H1 (cell line): ENCODE results near the gene ANKRD13B. TPM values are rescaled to one million over a fixed set of nuclear protein-coding genes. Genes with fewer than 3 reads are reported as not detected.

Experiments
- CTCF ChIA-PET: fragments of 300-600 bp; sonication (Branson Sonifier 250); formaldehyde crosslinking; loops from one replicate; lab custom pipeline; 2021; ENCODE audit not compliant: partially characterized antibody; lab: Charles Lee
- POLR2A ChIA-PET: fragments of 300-600 bp; sonication (Branson Sonifier 250); formaldehyde crosslinking; loops from one replicate; lab custom pipeline; 2021; ENCODE audit warnings: inconsistent platforms; ENCODE audit not compliant: partially characterized antibody; lab: Charles Lee
- DNase-seq, 2 experiments: peaks; one replicate each; pipeline versions ENCODE4 v3.0.0 to v3.0.0-alpha.2; 2010 to 2022; ENCODE audit warnings: low spot score in 2 of 2, low read depth in 1 of 2, mixed read lengths in 1 of 2
- FAIRE-seq: peaks from 2 replicates; lab custom pipeline; 2011; peaks lifted over from hg19 to GRCh38; lab: Jason Lieb, UNC
- H2AFZ ChIP-seq: 2 replicates; pipeline ENCODE4 v1.8.1; 2012; ENCODE audit warnings: low read length, inconsistent platforms
- H2AK5ac ChIP-seq: 2 replicates; pipeline ENCODE4 v1.6.1; 2013; ENCODE audit warnings: low read depth, low read length
- H2BK120ac ChIP-seq: replicated peaks from 2 replicates; pipeline ENCODE3; 2013; ENCODE audit warnings: low read depth, low read length, inconsistent platforms
- H2BK12ac ChIP-seq: 2 replicates; pipeline ENCODE4 v1.6.1; 2013; ENCODE audit warnings: low read depth, low read length
- H2BK15ac ChIP-seq: 2 replicates; pipeline ENCODE4 v1.6.1; 2013; ENCODE audit warnings: low read length
- H2BK20ac ChIP-seq: 2 replicates; pipeline ENCODE4 v1.6.1; 2013; ENCODE audit warnings: low read length
- H2BK5ac ChIP-seq: 2 replicates; pipeline ENCODE4 v1.6.1; 2013; ENCODE audit warnings: low read depth, low read length
- H3K14ac ChIP-seq: 2 replicates; pipeline ENCODE4 v1.6.1; 2013; ENCODE audit warnings: inconsistent platforms; ENCODE audit not compliant: insufficient read length
- H3K18ac ChIP-seq: 2 replicates; pipeline ENCODE4 v1.6.1; 2013; ENCODE audit warnings: low read length; ENCODE audit errors: extremely low read depth
- H3K23ac ChIP-seq: 2 replicates; pipeline ENCODE4 v1.6.1; 2013; ENCODE audit warnings: inconsistent platforms; ENCODE audit not compliant: insufficient read length
- H3K23me2 ChIP-seq: 2 replicates; pipeline ENCODE4 v1.6.1; 2013; ENCODE audit warnings: low read depth, low read length
- H3K27ac ChIP-seq: 2 replicates; pipeline ENCODE4 v1.6.1; 2011; ENCODE audit warnings: low read depth, low read length, inconsistent platforms
- H3K27me3 ChIP-seq, 4 experiments: replicated peaks in 1 of 4; 1 replicate in 1 of 4; 2 replicates in 3 of 4; pipeline versions ENCODE4 v1.6.1 to v1.8.1; 2011 to 2013; ENCODE audit warnings: low read length in 3 of 4, mild to moderate bottlenecking in 3 of 4, inconsistent platforms in 2 of 4, mixed read lengths in 2 of 4, moderate library complexity in 1 of 4; ENCODE audit not compliant: control insufficient read depth in 3 of 4, insufficient read depth in 3 of 4; ENCODE audit errors: extremely low read depth in 1 of 4
- H3K36me3 ChIP-seq, 4 experiments: 2 replicates each; pipeline versions ENCODE4 v1.6.1 to v1.8.1; 2011 to 2013; ENCODE audit warnings: mild to moderate bottlenecking in 4 of 4, low read length in 3 of 4, moderate library complexity in 2 of 4, control low read depth in 1 of 4, inconsistent platforms in 1 of 4; ENCODE audit not compliant: insufficient read depth in 4 of 4, control insufficient read depth in 2 of 4
- H3K4ac ChIP-seq: replicated peaks from 2 replicates; pipeline ENCODE3; 2013; ENCODE audit warnings: low read length, low read depth, mixed read lengths, inconsistent platforms; ENCODE audit not compliant: insufficient read length
- H3K4me1 ChIP-seq, 4 experiments: replicated peaks in 1 of 4; 1 replicate in 1 of 4; 2 replicates in 3 of 4; pipeline versions ENCODE4 v1.6.1 to v1.8.1; 2011 to 2013; ENCODE audit warnings: low read length in 3 of 4, inconsistent platforms in 2 of 4, mixed read lengths in 1 of 4; ENCODE audit not compliant: insufficient read depth in 4 of 4, control insufficient read depth in 3 of 4
- H3K4me2 ChIP-seq, 2 experiments: 2 replicates each; pipeline versions ENCODE4 v1.6.1 to v1.8.1; 2011 to 2013; ENCODE audit warnings: low read depth in 2 of 2, low read length in 2 of 2, control low read depth in 1 of 2, inconsistent platforms in 1 of 2, mild to moderate bottlenecking in 1 of 2; ENCODE audit not compliant: insufficient read depth in 1 of 2
- H3K4me3 ChIP-seq, 4 experiments: fragments of 200-600, 300-600 bp in 1 of 4; sonication (generic), shearing (Covaris generic), sonication (Bioruptor Twin) in 1 of 4; 2 replicates each; pipeline versions ENCODE4 v1.5.1 to v1.8.1; 2011 to 2016; ENCODE audit warnings: low read length in 4 of 4, low read depth in 3 of 4, control low read depth in 2 of 4, inconsistent platforms in 2 of 4, mild to moderate bottlenecking in 2 of 4, mixed read lengths in 1 of 4, moderate library complexity in 1 of 4; ENCODE audit not compliant: insufficient read depth in 2 of 4; ENCODE audit errors: extremely low read depth in 1 of 4
- H3K56ac ChIP-seq: replicated peaks from 2 replicates; pipeline ENCODE3; 2013; ENCODE audit warnings: low read depth, mild to moderate bottlenecking, mixed read lengths, low read length, inconsistent platforms; ENCODE audit not compliant: insufficient read length
- H3K79me1 ChIP-seq: 2 replicates; pipeline ENCODE4 v1.6.1; 2013; ENCODE audit warnings: low read depth, low read length, control low read depth
- H3K79me2 ChIP-seq, 2 experiments: 2 replicates each; pipeline versions ENCODE4 v1.6.1 to v1.8.1; 2012 to 2013; ENCODE audit warnings: low read length in 2 of 2, mild to moderate bottlenecking in 2 of 2, inconsistent platforms in 1 of 2; ENCODE audit not compliant: insufficient read depth in 2 of 2, control insufficient read depth in 1 of 2
- H3K9ac ChIP-seq, 4 experiments: replicated peaks in 1 of 4; 1 replicate in 1 of 4; 2 replicates in 3 of 4; pipeline versions ENCODE4 v1.6.1 to v1.8.1; 2011 to 2013; ENCODE audit warnings: low read depth in 3 of 4, low read length in 3 of 4, control low read depth in 2 of 4, mild to moderate bottlenecking in 2 of 4, moderate library complexity in 2 of 4, inconsistent platforms in 1 of 4; ENCODE audit errors: extremely low read depth in 1 of 4
- H3K9me3 ChIP-seq, 2 experiments: 2 replicates each; pipeline versions ENCODE4 v1.6.1 to v1.8.1; 2012 to 2013; ENCODE audit warnings: mild to moderate bottlenecking in 2 of 2, moderate library complexity in 2 of 2, control low read depth in 1 of 2, inconsistent platforms in 1 of 2, low read depth in 1 of 2, low read length in 1 of 2, mixed read lengths in 1 of 2; ENCODE audit not compliant: insufficient read depth in 2 of 2
- H4K20me1 ChIP-seq, 2 experiments: replicated peaks in 1 of 2; 2 replicates each; pipeline versions ENCODE3 to v1.8.1; 2011 to 2013; ENCODE audit warnings: inconsistent platforms in 2 of 2, low read length in 2 of 2, mild to moderate bottlenecking in 1 of 2; ENCODE audit not compliant: insufficient read depth in 2 of 2, control insufficient read depth in 1 of 2
- H4K5ac ChIP-seq: 2 replicates; pipeline ENCODE4 v1.6.1; 2013; ENCODE audit warnings: low read length, low read depth, mixed read lengths, inconsistent platforms; ENCODE audit not compliant: insufficient read length
- H4K8ac ChIP-seq: 2 replicates; pipeline ENCODE4 v1.8.0; 2013; ENCODE audit warnings: mild to moderate bottlenecking, moderate library complexity, low read length, inconsistent platforms; ENCODE audit not compliant: insufficient read depth; ENCODE audit errors: extremely low read depth
- H4K91ac ChIP-seq: replicated peaks from 2 replicates; pipeline ENCODE3; 2013; ENCODE audit warnings: low read length, mixed read lengths, inconsistent platforms; ENCODE audit not compliant: insufficient read length
- BRCA1 ChIP-seq: IDR thresholded peaks from 2 replicates; pipeline ENCODE4 v1.6.1; 2012; ENCODE audit warnings: low read depth, low read length, improper control_type of control experiment
- CREB1 ChIP-seq: IDR thresholded peaks from 2 replicates; pipeline ENCODE4 v1.6.1; 2012; ENCODE audit warnings: inconsistent platforms
- CTBP2 ChIP-seq: IDR thresholded peaks from 2 replicates; pipeline ENCODE4 v1.7.0; 2011; ENCODE audit warnings: borderline replicate concordance, mild to moderate bottlenecking, moderate library complexity, mixed read lengths, low read length; ENCODE audit not compliant: insufficient read depth, insufficient read length
- EP300 ChIP-seq, 2 experiments: IDR thresholded peaks; 1 replicate in 1 of 2; 2 replicates in 1 of 2; pipeline ENCODE4 v1.6.1; 2011 to 2012; ENCODE audit warnings: low read depth in 2 of 2, low read length in 2 of 2, mild to moderate bottlenecking in 2 of 2, borderline replicate concordance in 1 of 2, inconsistent platforms in 1 of 2, moderate library complexity in 1 of 2
- FOSL1 ChIP-seq: IDR thresholded peaks from 2 replicates; pipeline ENCODE4 v1.6.1; 2011; ENCODE audit warnings: mild to moderate bottlenecking, low read depth, low read length, moderate library complexity; ENCODE audit not compliant: insufficient read depth
- KDM4A ChIP-seq: IDR thresholded peaks from one replicate; pipeline ENCODE4 v1.7.1; 2012; ENCODE audit warnings: low read depth, mild to moderate bottlenecking, moderate library complexity, low read length, inconsistent platforms; ENCODE audit not compliant: severe bottlenecking
- PHF8 ChIP-seq: fragments of 200-600 bp; sonication (generic); conservative IDR thresholded peaks from 2 replicates; pipeline ENCODE4 v1.7.1; 2012; ENCODE audit warnings: low read depth, mild to moderate bottlenecking, inconsistent platforms, low read length, moderate library complexity
- TAF7 ChIP-seq: optimal IDR thresholded peaks from 2 replicates; pipeline ENCODE3; 2011; ENCODE audit warnings: low read depth, mild to moderate bottlenecking, inconsistent platforms, low read length, moderate library complexity, borderline replicate concordance
- TCF12 ChIP-seq: IDR thresholded peaks from 2 replicates; pipeline ENCODE4 v1.6.1; 2011; ENCODE audit warnings: low read depth, mild to moderate bottlenecking, low read length
- YY1 ChIP-seq: IDR thresholded peaks from 2 replicates; pipeline ENCODE4 v1.6.1; 2011; ENCODE audit warnings: low read depth, mild to moderate bottlenecking, low read length
- WGBS, 2 experiments: shearing (Covaris generic) in 1 of 2; methylation state at CpG; one replicate each; pipeline versions ENCODE4 v1.1.6 to v1.1.7; 2013 to 2015; ENCODE audit warnings: low lambda C conversion rate in 2 of 2, mixed read lengths in 2 of 2, inconsistent platforms in 1 of 2, low coverage in 1 of 2, missing lambda C conversion rate in 1 of 2; ENCODE audit not compliant: insufficient replicate concordance in 2 of 2, insufficient coverage in 1 of 2, insufficient read length in 1 of 2; ENCODE audit errors: extremely low coverage in 1 of 2, missing lambda C conversion rate in 1 of 2; 5-methylcytosine and 5-hydroxymethylcytosine counted together
- polyA plus RNA-seq, 7 experiments: library from polyadenylated mRNA; depleted of rRNA in 3 of 7; stranded (reverse) in 5 of 7; unstranded in 2 of 7; fragments of >200 nt in 5 of 7; fragments of 200-250 nt in 2 of 7; gene quantifications; 1 replicate in 5 of 7; 2 replicates in 1 of 7; 4 replicates in 1 of 7; pipeline versions ENCODE4 v1.2.1 to v1.2.3, GENCODE V29; 2011 to 2013; ENCODE audit warnings: missing spikeins in 2 of 7, mixed read lengths in 2 of 7
- total RNA-seq: library from RNA; stranded (reverse); fragmentation: NEBNext Ultra II Directional; extraction: Animal tissue kit (Norgen Biotek cat#: 25700); gene quantifications from 2 replicates; pipeline ENCODE4 v1.2.1, GENCODE V29; 2021

The ANKRD13B gene
- total and polyA plus RNA-seq, 2 of the 8 experiments (the other 6 are each of a cell fraction or from before 2014, with no cell fraction given): 16.4 to 48.5 TPM

- FAIRE-seq: no peak
- Histone ChIP-seq H3K4me2 (peak overlapping the region; percentile 90 to 96), H3K79me1 (0 out of 2 replicates have a peak, but pooled peaks cover 2% of the 10 kb centered on the region), H4K20me1 (peaks cover 3 to 5% of the 10 kb centered on the region in 2 experiments), H2AFZ (no peak overlapping the region), H3K4ac (no peak overlapping the region), H3K27me3 (peaks cover 17 to 61% (median 47%) of the 10 kb centered on the region in 4 experiments), H3K14ac (no peak overlapping the region), H3K9ac (no peak overlapping the region), H4K5ac (no peak overlapping the region), H3K27ac (no peak overlapping the region), H2BK120ac (no peak overlapping the region), H2AK5ac (no peak overlapping the region), H3K36me3 (peaks cover 0 to 7% (median 0%) of the 10 kb centered on the region in 4 experiments; a peak in 1 of 8 replicates), H3K18ac (peak overlapping the region; percentile 60), H2BK12ac (peak overlapping the region; percentile 50; the same call in 1 of the 2 replicates), H3K9me3 (peaks cover 0 to 11% of the 10 kb centered on the region in 2 experiments; a peak in 1 of 4 replicates), H3K4me1 (peaks cover 14 to 49% (median 38%) of the 10 kb centered on the region in 4 experiments), H3K4me3 (peak overlapping the region; percentile 36 to 60 (median 50)), H3K23me2 (peaks cover 13% of the 10 kb centered on the region), H3K79me2 (no peaks in the 10 kb centered on the region), H3K23ac (no peak overlapping the region), H4K8ac (peak overlapping the region; percentile 71; the same call in 1 of the 2 replicates), H2BK15ac (peak overlapping the region; percentile 95; the same call in 1 of the 2 replicates), H4K91ac (peak overlapping the region; percentile 35), H2BK5ac (no peak overlapping the region; the same call in 1 of the 2 replicates), H3K56ac (no peak overlapping the region), H2BK20ac (no peak overlapping the region)
- 5% methylated on average over 51 of the region's 74 CpGs; no CpG with 5 or more reads in 1 of the 2 experiments for WGBS, 2 experiments
- ChIA-PET CTCF (interaction anchor here (0.7 to 13.1 kb wide), 12 partner anchors 10 to 477 kb away, joined by 3 to 193 read pairs (median 22); partner anchors contain the start of genes ABHD15, ANKRD13B and TP53I13), POLR2A (interaction anchor here (0.9 to 4.3 kb wide), 4 partner anchors 9 to 24 kb away, joined by 3 to 30 read pairs (median 4); partner anchors contain the start of gene ANKRD13B)
- DNase-seq: peak in 1 of 2 experiments; percentile 92
- TF ChIP-seq EP300 (IDR thresholded peaks at IDR 0.05; ENCODE audit: borderline replicate concordance in 1 of 2, low read depth in 2 of 2, low read length in 2 of 2) (no peak), TAF7 (no peak), BRCA1 (no peak), PHF8 (no peak), FOSL1 (no peak), KDM4A (peak; percentile 82), TCF12 (no peak), YY1 (no peak), CTBP2 (no peak), CREB1 (0 out of 2 replicates have a peak, but pooled peaks have one; percentile 7)
Observed at GRCh38 chr17:29615492-29616299, 22.8 kb downstream of the ANKRD13B start.
